ENCODE results near the gene MIEF2. TPM values are rescaled to one million over a fixed set of nuclear protein-coding genes. Genes with fewer than 3 reads are reported as not detected.
"Not testable (repeated sequence)": the region's sequence is repeated elsewhere in the genome, so short reads cannot be mapped to it uniquely, and the experiment has no call there.

MIEF2 gene, protein sequence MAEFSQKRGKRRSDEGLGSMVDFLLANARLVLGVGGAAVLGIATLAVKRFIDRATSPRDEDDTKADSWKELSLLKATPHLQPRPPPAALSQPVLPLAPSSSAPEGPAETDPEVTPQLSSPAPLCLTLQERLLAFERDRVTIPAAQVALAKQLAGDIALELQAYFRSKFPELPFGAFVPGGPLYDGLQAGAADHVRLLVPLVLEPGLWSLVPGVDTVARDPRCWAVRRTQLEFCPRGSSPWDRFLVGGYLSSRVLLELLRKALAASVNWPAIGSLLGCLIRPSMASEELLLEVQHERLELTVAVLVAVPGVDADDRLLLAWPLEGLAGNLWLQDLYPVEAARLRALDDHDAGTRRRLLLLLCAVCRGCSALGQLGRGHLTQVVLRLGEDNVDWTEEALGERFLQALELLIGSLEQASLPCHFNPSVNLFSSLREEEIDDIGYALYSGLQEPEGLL
- 10 to 100 TPM in 1 of 6 experiments, 1 to 10 TPM in 5; 5.9 to 10.6 (median 7.1) TPM for total RNA-seq
- long read RNA-seq, partial matches to known transcripts: 0 of 1 reads
- long read RNA-seq, other reads (novel, unspliced or antisense): 0 of 1 reads

DNA sequence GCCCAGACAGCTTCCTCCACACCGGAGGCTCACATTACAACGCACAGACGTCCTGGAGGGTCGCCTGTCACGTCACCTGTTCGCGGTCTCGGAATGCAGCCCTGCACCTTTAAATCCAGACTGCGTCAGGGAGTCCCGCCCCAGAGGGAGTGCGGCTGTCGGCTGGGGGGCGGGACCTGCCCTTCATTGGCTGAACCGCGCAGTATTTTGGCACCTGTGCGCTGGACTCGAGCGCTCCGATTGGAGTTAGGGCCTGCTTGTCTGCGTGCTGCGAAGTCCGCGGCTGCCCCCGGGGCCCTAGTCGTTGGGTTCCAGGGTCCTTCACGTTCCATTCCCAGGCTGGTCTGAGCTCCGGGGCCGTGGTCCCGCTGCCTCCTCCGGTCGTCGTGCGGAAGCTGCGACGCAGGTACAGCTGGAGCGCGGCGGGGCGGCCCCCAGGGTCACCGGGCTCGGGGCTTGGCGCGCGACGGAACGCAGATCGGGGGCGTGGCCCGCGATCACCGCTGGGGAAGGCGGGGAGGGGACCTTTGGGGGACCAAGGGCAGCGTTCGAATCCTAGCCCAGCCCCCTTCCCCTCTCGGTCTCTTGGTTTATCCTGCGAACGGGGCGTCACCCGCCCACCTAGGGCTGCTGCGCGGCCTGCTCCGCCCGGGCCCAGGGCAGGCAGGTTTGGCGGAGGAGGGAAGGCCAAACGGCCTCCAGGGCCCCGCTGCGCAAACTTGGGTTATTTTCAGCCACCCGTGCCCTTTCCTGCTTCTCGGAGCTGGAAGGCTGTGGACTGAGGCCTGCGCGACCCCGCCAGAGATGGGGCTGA is at the start of gene MIEF2:
TSS of gene MIEF2 (plus strand) at position 331 of the 814 bp plus-strand sequence. CDS start 2,059 bp downstream, outside the sequence.
- intact Hi-C loops (cut with DNase I): no loop called here
- ATAC-seq (peak; percentile 78 to 89 (median 86)), DNase-seq (peak; percentile 96 to 97 (median 97))
- peak within 1 kb of the TSS; percentile 77 to 98 (median 90) for H3K4me3 ChIP-seq
- peaks cover 0 to 36% (median 3%) of the 10 kb centered on the region in 4 donors for H3K36me3 ChIP-seq
- peaks cover 0 to 29% (median 13%) of the 10 kb centered on the region in 4 donors for H3K4me1 ChIP-seq
- WGBS (ENCODE audit: insufficient coverage, low coverage, low lambda C conversion rate, missing lambda C conversion rate): 0% methylated on average over 4 of the region's 72 CpGs
- H3K27ac ChIP-seq: peak within 1 kb of the TSS; percentile 64 to 72 (median 65)
- TF ChIP-seq, protein P1, sequence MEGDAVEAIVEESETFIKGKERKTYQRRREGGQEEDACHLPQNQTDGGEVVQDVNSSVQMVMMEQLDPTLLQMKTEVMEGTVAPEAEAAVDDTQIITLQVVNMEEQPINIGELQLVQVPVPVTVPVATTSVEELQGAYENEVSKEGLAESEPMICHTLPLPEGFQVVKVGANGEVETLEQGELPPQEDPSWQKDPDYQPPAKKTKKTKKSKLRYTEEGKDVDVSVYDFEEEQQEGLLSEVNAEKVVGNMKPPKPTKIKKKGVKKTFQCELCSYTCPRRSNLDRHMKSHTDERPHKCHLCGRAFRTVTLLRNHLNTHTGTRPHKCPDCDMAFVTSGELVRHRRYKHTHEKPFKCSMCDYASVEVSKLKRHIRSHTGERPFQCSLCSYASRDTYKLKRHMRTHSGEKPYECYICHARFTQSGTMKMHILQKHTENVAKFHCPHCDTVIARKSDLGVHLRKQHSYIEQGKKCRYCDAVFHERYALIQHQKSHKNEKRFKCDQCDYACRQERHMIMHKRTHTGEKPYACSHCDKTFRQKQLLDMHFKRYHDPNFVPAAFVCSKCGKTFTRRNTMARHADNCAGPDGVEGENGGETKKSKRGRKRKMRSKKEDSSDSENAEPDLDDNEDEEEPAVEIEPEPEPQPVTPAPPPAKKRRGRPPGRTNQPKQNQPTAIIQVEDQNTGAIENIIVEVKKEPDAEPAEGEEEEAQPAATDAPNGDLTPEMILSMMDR (IDR thresholded peaks at IDR 0.05): no peak
- TF ChIP-seq POLR2A (IDR thresholded peaks at IDR 0.05): peak; percentile 54
- H3K27me3 ChIP-seq: no peaks in the 10 kb centered on the region
- H3K9me3 ChIP-seq: no peaks in the 10 kb centered on the region

DNA sequence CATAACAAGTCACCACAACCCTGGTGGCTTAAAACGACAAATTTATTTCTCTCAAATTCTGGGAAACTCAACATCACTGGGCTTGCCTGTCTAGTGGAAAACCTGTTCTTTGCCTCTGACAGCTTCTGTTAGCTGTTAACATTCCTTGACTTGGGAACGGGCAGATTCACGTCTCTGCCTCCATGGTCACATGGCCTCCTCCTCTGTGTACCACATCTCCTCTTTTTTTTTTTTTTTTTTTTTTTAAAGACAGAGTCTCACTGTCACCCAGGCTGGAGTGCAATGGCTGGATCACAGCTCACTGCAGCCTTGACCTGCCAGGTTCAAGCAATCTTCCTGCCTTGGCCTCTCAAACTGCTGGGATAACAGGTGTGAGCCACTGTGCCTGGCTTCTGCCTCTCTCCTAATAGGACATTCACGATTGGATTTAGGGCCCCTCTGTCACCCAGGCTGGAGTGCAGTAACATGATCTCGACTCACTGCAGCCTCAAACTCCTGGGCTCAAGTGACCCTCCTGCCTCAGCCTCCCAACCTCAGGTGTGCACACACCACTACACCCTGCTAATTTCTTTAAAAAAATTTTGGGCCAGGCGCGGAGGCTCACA is 46.7 kb upstream of the MIEF2 start:
- WGBS (ENCODE audit: insufficient coverage, low coverage, low lambda C conversion rate, missing lambda C conversion rate): 80% methylated on average over 6 of the region's 7 CpGs
- intact Hi-C loops (cut with DNase I): no loop called here

DNA sequence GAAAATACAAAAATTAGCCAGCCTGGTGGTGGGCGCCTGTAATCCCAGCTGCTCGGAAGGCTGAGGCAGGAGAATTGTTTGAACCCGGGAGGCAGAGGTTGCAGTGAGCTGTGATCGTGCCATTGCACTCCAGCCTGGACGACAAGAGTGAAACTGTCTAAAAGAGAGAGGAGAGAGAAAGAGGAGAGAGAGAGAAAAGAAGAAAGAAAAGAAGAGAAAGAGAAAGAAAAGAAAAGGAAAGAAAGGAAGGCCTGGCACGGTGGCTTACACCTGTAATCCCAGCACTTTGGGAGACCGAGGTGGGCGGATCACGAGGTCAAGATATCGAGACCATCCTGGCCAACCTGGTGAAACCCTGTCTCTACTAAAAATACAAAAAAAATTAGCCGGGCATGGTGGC is 43.6 kb upstream of the MIEF2 start:
- WGBS (ENCODE audit: insufficient coverage, low coverage, low lambda C conversion rate, missing lambda C conversion rate): 73% methylated on average over 10 of the region's 11 CpGs
- ATAC-seq; H3K27ac ChIP-seq; H3K27me3 ChIP-seq; H3K4me3 ChIP-seq; DNase-seq; intact Hi-C loops (cut with DNase I); H3K4me1 ChIP-seq; H3K36me3 ChIP-seq; H3K9me3 ChIP-seq: not testable (repeated sequence)

More for the DNA sequence above, 46.7 kb upstream of the MIEF2 start:
- Histone ChIP-seq H3K27ac (no peak overlapping the region), H3K36me3 (peaks cover 0 to 14% (median 9%) of the 10 kb centered on the region in 4 donors), H3K9me3 (no peaks in the 10 kb centered on the region), H3K4me3 (no peak overlapping the region), H3K27me3 (no peaks in the 10 kb centered on the region), H3K4me1 (no peaks in the 10 kb centered on the region)
- no peak for TF ChIP-seq POLR2A (IDR thresholded peaks at IDR 0.05)
- TF ChIP-seq, protein P1 (IDR thresholded peaks at IDR 0.05): no peak
- no peak for ATAC-seq
- no peak for DNase-seq

DNA sequence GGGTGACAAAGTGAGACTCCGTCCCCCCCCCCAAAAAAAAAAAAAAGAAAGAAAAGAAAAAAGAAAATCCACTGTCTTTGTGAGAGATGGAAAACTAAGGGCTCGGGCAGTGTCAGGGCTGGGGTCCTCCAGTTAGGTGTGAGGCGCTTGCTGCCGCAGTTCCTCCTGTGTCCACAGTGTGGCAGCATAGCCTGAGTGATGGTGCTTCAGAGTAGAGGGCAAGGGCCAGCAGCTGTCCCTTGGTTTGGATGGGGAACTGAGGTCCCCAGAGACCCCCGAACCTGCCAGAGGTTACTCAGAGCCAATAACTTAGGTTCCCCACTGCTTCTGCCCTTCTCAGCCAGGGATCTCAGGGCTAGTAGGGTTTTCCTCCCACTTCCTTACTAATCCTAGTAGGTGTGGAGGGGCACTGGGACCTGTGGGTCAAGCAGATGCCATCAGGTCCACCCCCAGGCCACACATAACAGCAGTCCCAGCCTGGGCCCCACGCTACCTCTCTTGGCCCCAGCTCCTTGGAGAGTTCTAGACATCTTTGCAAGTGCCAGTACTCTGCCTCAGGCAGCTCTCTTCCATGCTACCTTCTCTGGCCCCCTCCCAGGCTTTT is 42.9 kb upstream of the MIEF2 start:
- no peaks in the 10 kb centered on the region for H3K4me1 ChIP-seq
- 7% methylated on average over 4 of the region's 6 CpGs for WGBS (ENCODE audit: insufficient coverage, low coverage, low lambda C conversion rate, missing lambda C conversion rate)
- no peaks in the 10 kb centered on the region for H3K9me3 ChIP-seq
- H3K27me3 ChIP-seq: no peaks in the 10 kb centered on the region
- DNase-seq (peak; percentile 65 to 73 (median 71)), ATAC-seq (peak; percentile 90 to 94 (median 93))
- no peak overlapping the region for H3K4me3 ChIP-seq
- no peak overlapping the region for H3K27ac ChIP-seq
- TF ChIP-seq, protein P1 (IDR thresholded peaks at IDR 0.05): peak; percentile 79 to 93 (median 86)
- TF ChIP-seq POLR2A (IDR thresholded peaks at IDR 0.05): no peak
- H3K36me3 ChIP-seq: no peaks in the 10 kb centered on the region
- intact Hi-C loops (cut with DNase I): no loop called here

Measured in right lobe of liver (tissue), 6 donors.